Activated naive CD4-positive, alpha-beta T cell treated with anti-CD3 and anti-CD28 coated beads, Interleukin-2, amount 10 ng/mL, durations not matched to agents 7 days and 5 days (primary cell): Measurements from ENCODE around the gene IL27RA.
"Not testable (repeated sequence)": the region's sequence is repeated elsewhere in the genome, so short reads cannot be mapped to it uniquely, and the experiment has no call there.

Experiments used
- CTCF ChIA-PET: fragments of 350-600 bp; sonication (Branson Sonifier 250); formaldehyde crosslinking; loops from one replicate; lab custom pipeline; 2021; ENCODE audit warnings: antibody characterized with exemption; lab: Charles Lee
- DNase-seq: peaks from one replicate; pipeline ENCODE4 v3.0.0-alpha.2; 2020
- H3K27ac Mint-ChIP-seq: one replicate; pipeline ENCODE4 v1.8.0; 2021; ENCODE audit warnings: mild to moderate bottlenecking, moderate library complexity, mixed read lengths
- H3K27me3 Mint-ChIP-seq: one replicate; pipeline ENCODE4 v1.8.0; 2021; ENCODE audit warnings: mild to moderate bottlenecking, mixed read lengths
- H3K36me3 Mint-ChIP-seq: one replicate; pipeline ENCODE4 v1.8.0; 2021; ENCODE audit warnings: mixed read lengths
- H3K4me1 Mint-ChIP-seq: one replicate; pipeline ENCODE4 v1.8.0; 2021; ENCODE audit warnings: mixed read lengths
- H3K4me3 Mint-ChIP-seq: one replicate; pipeline ENCODE4 v1.8.0; 2021; ENCODE audit warnings: mild to moderate bottlenecking, moderate library complexity, mixed read lengths
- H3K9me3 Mint-ChIP-seq: one replicate; pipeline ENCODE4 v1.8.0; 2021; ENCODE audit warnings: mixed read lengths

Gene IL27RA

DNA sequence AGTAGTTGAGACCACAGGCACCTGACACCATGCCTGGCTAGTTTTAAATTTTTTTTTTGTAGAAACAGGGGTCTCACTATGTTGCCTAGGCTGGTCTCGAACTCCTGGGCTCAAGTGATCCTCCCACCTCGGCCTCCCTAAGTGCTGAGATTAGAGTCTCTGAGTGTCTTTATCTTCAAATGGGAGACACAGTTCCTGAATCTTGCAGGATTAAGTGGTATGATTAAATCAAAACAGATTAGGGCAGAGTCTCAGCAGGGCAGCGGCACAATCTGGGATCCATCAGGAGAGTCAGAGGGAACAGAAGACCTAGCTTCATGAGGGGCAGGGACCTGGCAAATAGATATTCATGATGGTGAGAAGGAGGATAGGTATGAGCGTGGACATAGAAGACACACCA, 2.7 kb upstream of the IL27RA start:
- peaks cover 30% of the 10 kb centered on the region for H3K27me3 Mint-ChIP-seq
- H3K9me3 Mint-ChIP-seq: no peaks in the 10 kb centered on the region
- no peak for DNase-seq
- H3K4me3 Mint-ChIP-seq: no peak overlapping the region
- H3K36me3 Mint-ChIP-seq: peaks cover 8% of the 10 kb centered on the region
- CTCF ChIA-PET: interaction anchor here (0.6 kb wide), 1 partner anchor 86 kb away, joined by 3 read pairs; no protein-coding TSS in a partner anchor
- H3K27ac Mint-ChIP-seq: no peak overlapping the region
- peaks cover 42% of the 10 kb centered on the region for H3K4me1 Mint-ChIP-seq

DNA sequence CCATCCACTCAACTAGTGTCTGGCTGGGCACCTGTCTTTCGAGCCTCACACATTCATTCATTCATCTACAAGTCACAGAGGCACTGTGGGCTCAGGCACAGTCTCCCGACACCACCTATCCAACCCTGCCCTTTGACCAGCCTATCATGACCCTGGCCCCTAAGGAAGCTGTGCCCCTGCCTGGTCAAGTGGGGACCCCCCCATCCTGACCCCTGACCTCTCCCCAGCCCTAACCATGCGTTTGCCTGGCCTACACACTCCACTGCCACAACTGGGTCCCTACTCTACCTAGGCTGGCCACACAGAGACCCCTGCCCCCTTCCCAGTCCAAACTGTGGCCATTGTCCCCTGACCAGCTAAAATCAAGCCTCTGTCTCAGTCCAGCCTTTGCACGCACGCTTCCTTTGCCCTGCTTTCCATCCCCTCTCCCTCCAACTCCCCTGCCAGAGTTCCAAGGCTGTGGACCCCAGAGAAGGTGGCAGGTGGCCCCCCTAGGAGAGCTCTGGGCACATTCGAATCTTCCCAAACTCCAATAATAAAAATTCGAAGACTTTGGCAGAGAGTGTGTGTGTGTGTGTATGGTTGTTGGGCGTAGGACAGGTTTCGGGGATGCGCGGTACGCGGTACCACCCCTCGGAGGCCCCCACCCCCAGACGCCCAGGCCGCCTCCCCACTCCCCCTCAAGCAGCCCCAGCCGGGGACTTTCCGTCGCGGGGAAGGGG, 404 bp upstream of the IL27RA start:
- H3K27me3 Mint-ChIP-seq: peaks cover 30% of the 10 kb centered on the region
- no peak for DNase-seq
- peaks cover 12% of the 10 kb centered on the region for H3K36me3 Mint-ChIP-seq
- CTCF ChIA-PET: interaction anchor here (0.8 to 2.3 kb wide), 12 partner anchors 9 to 152 kb away, joined by 3 to 12 read pairs (median 4); partner anchors contain the start of gene MISP3
- peak overlapping the region; percentile 96 for H3K4me3 Mint-ChIP-seq
- no peaks in the 10 kb centered on the region for H3K9me3 Mint-ChIP-seq
- peak overlapping the region; percentile 92 for H3K27ac Mint-ChIP-seq
- H3K4me1 Mint-ChIP-seq: peaks cover 45% of the 10 kb centered on the region

DNA sequence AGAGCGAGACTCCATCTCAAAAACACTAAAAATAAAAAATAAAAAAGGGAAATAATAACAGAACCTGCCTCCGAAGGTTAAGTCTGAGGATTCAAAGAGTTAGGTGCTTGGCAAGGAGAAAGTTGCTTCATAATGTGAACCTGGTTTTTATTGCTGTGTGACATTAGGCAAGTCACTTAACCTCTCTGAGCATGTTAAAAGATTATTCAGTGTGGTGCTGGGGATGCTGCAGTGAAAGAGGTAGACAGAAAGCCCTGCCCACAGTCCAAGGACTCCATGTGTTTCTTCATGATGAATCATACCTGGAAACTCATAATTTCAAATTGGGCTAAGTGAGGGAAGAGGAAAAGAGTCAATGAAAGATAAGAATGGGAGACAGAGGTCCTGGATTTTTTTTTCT, 2.4 kb downstream of the IL27RA start:
- Mint-ChIP-seq H3K9me3 (no peaks in the 10 kb centered on the region), H3K27me3 (peaks cover 16% of the 10 kb centered on the region), H3K4me1 (peaks cover 43% of the 10 kb centered on the region), H3K4me3 (peak overlapping the region; percentile 96), H3K27ac (peak overlapping the region; percentile 0), H3K36me3 (peaks cover 27% of the 10 kb centered on the region)
- no peak for DNase-seq
- CTCF ChIA-PET: interaction anchor here (0.9 to 1.3 kb wide), 2 partner anchors 19 to 38 kb away, joined by 3 read pairs; no protein-coding TSS in a partner anchor

DNA sequence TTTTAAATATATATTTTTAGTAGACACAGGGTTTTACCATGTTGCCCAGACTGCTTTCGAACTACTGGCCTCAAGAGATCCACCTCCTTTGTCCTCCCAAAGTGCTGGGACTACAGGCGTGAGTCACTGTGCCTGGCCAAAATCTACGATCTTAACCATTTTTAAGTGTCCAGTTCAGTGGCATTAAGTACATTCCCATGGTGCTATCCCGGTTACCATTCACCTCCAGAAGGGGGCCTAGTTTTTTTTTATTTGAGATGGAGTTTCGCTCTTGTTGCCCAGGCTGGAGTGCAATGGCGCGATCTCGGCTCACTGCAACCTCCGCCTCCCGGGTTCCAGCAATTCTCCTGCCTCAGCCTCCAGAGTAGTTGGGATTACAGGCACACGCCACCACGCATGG, 3.6 kb downstream of the IL27RA start:
- DNase-seq, H3K27ac Mint-ChIP-seq, H3K4me3 Mint-ChIP-seq, H3K9me3 Mint-ChIP-seq: not testable (repeated sequence)
- Mint-ChIP-seq H3K4me1 (peaks cover 41% of the 10 kb centered on the region), H3K27me3 (peaks cover 12% of the 10 kb centered on the region), H3K36me3 (peaks cover 37% of the 10 kb centered on the region)
- CTCF ChIA-PET: interaction anchor here (1.3 kb wide), 1 partner anchor 18 kb away, joined by 3 read pairs; no protein-coding TSS in a partner anchor

DNA sequence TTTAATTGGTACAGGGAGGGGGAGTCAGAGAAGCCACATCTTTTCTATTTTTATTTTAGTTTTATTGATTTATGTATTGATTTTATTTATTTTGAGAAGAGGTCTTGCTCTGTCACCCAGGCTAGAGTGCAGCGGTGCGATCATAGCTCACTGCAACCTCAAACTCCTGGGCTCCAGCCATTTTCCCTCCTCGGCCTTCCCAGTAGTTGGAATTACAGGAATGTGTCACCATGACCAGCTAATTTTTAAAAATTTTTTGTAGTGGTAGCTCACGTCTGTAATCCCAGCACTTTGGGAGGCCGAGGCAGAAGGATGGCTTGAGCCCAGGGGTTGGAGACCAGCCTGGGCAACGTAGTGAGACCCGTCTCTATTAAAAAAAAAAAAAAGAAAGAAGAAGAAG, 4.1 kb downstream of the IL27RA start:
- no peak overlapping the region for H3K4me3 Mint-ChIP-seq
- H3K27me3 Mint-ChIP-seq: peaks cover 7% of the 10 kb centered on the region
- H3K9me3 Mint-ChIP-seq: no peaks in the 10 kb centered on the region
- peaks cover 37% of the 10 kb centered on the region for H3K4me1 Mint-ChIP-seq
- no peak for DNase-seq
- CTCF ChIA-PET: no interaction called here
- H3K27ac Mint-ChIP-seq: no peak overlapping the region
- peaks cover 39% of the 10 kb centered on the region for H3K36me3 Mint-ChIP-seq

DNA sequence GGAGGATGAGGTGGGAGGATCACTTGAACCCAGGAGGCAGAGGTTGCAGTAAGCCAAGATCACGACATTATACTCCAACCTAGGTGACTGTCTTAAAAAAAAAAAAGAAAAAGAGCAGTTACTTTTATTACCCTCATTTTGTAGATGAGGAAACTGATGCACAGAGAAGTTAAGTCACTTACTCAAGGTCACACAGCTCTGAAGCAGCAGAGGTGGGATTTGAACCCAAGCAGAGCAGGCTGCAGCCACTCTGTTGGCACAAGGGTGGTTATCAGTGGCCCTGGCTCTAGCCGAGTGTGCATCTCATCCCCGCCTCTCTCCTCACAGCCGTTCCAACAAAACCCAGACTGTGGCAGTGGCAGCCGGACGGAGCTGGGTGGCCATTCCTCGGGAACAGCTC, 7.6 kb downstream of the IL27RA start:
- CTCF ChIA-PET: interaction anchor here (0.6 to 0.8 kb wide), 2 partner anchors 18 to 22 kb away, joined by 3 read pairs; no protein-coding TSS in a partner anchor
- peaks cover 27% of the 10 kb centered on the region for H3K4me1 Mint-ChIP-seq

DNA sequence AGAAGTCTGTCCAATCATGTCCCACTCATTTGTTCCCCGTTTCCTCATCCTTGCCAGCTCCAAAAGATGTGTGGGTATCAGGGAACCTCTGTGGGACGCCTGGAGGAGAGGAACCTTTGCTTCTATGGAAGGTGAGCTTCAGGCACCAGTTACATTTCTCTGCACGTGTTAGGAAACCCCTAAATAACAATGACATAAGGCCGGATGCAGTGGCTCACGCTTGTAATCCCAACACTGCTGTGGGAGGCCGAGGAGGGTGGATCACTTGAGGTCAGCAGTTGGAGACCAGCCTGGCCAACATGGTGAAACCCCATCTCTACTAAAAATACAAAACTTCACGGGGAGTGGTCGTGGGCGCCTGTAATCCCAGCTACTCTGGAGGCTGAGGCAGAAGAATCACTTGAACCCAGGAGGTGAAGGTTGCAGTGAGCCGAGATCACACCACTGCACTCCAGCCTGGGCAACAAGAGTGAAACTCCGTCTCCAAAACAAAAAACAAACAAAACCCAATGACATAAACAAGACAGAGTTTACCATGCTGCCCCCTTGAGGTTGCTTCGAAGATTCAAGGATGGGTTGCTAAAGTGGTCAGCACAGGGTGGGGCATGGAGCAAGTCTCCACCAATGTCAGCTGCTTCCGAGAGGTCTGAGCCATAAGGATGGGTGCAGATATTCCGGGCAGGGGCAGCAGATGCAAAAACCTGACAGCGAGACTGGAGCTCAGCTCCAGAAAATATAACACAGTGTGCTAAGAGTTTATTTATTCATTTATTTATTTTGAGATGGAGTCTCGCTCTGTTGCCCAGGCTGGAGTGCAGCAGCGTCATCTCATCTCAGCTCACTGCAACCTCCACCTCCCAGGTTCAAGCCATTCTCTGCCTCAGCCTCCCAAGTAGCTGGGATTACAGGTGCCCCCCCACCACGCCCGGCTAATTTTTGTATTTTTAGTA, 11.4 kb downstream of the IL27RA start:
- not testable (repeated sequence) for H3K9me3 Mint-ChIP-seq, H3K4me3 Mint-ChIP-seq, H3K27me3 Mint-ChIP-seq
- H3K36me3 Mint-ChIP-seq: peaks cover 50% of the 10 kb centered on the region
- H3K27ac Mint-ChIP-seq: peak overlapping the region; percentile 77
- peaks cover 10% of the 10 kb centered on the region for H3K4me1 Mint-ChIP-seq
- DNase-seq: peak; percentile 63
- CTCF ChIA-PET: interaction anchor here (0.6 to 2.4 kb wide), 11 partner anchors 8 to 164 kb away, joined by 3 to 11 read pairs (median 3); partner anchors contain the start of genes ASF1B and IL27RA

More for the DNA sequence above, 7.6 kb downstream of the IL27RA start:
- no peak overlapping the region for H3K4me3 Mint-ChIP-seq
- DNase-seq: no peak
- no peak overlapping the region for H3K27ac Mint-ChIP-seq
- H3K27me3 Mint-ChIP-seq: no peaks in the 10 kb centered on the region
- no peaks in the 10 kb centered on the region for H3K9me3 Mint-ChIP-seq
- peaks cover 40% of the 10 kb centered on the region for H3K36me3 Mint-ChIP-seq

DNA sequence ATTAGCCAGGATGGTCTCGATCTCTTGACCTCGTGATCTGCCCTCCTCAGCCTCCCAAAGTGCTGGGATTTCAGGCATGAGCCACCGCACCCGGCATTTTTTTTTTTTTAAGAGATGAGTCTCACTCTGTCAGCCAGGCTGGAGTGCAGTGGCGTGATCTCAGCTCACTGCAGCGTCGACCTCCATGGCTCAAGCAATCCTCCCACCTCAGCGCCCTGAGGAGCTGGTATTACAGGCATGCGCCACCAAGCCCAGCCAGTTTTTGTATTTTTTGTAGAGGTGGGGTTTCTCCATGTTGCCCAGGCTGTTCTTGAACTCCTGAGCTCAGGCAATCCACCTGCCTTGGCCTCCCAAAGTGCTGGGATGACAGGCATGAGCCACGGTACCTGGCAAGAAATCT, 16.3 kb downstream of the IL27RA start:
- not testable (repeated sequence) for H3K27me3 Mint-ChIP-seq, H3K4me3 Mint-ChIP-seq, H3K4me1 Mint-ChIP-seq, H3K27ac Mint-ChIP-seq, H3K9me3 Mint-ChIP-seq, DNase-seq
- CTCF ChIA-PET: interaction anchor here (0.7 to 5.9 kb wide), 14 partner anchors 11 to 170 kb away, joined by 3 to 56 read pairs (median 4); no protein-coding TSS in a partner anchor
- peaks cover 58% of the 10 kb centered on the region for H3K36me3 Mint-ChIP-seq

DNA sequence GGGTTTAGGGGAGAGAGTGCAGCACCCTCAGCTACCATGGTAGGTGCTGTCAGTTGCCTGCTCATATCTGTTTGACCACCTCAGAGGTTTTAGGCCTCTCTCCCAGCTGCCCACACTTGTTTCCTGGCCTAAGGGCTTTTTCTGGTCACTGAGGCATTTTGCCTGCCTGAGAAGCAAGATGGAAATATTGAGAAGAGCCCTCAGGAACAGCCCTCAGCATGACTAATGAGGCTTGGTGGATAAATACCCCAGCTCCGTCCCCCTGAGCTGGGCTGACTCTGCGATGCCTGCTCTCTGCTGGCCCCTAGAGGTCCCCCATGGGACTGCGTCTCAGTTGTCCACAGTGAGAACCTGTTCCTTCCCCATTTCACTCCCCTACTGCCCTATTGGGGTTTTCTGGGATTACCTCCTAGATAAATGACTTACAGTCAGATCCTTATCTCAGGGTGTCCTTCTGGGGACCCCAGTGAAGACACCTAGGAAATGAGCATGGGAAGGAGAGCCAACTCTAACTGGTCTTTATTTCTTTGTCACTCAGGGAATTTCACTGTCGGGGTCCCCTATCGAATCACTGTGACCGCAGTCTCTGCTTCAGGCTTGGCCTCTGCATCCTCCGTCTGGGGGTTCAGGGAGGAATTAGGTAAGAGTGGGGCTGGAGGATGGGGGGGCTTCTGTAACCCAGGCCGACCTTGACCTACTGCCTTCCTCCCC, 17.0 kb downstream of the IL27RA start:
- Mint-ChIP-seq H3K4me1 (no peaks in the 10 kb centered on the region), H3K9me3 (no peaks in the 10 kb centered on the region), H3K4me3 (no peak overlapping the region), H3K36me3 (peaks cover 58% of the 10 kb centered on the region), H3K27me3 (no peaks in the 10 kb centered on the region), H3K27ac (peak overlapping the region; percentile 49)
- CTCF ChIA-PET: interaction anchor here (0.7 to 5.9 kb wide), 15 partner anchors 11 to 171 kb away, joined by 3 to 56 read pairs (median 3); partner anchors contain the start of gene PODNL1
- DNase-seq: peak; percentile 80

DNA sequence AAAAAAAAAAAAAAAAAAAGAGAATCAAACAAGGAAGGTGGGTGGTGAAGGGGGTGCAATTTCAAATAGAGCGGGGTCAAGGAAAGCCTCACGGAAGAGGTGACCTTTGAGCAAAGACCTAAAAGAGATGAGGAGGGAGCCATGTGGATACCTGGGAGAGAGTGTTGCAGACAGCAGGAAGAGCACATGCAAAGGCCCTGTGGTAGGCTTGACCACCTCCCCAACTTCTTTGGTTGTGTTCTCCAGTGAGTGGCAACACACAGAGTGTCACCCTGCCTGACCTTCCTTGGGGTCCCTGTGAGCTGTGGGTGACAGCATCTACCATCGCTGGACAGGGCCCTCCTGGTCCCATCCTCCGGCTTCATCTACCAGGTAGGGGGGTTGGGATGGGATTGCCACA, 18.9 kb downstream of the IL27RA start:
- Mint-ChIP-seq H3K4me1 (no peaks in the 10 kb centered on the region), H3K27me3 (peaks cover 9% of the 10 kb centered on the region), H3K4me3 (no peak overlapping the region), H3K36me3 (peaks cover 60% of the 10 kb centered on the region), H3K9me3 (no peaks in the 10 kb centered on the region), H3K27ac (no peak overlapping the region)
- DNase-seq: no peak
- CTCF ChIA-PET: interaction anchor here (1.0 to 5.9 kb wide), 2 partner anchors 8 to 9 kb away, joined by 3 to 56 read pairs; no protein-coding TSS in a partner anchor

DNA sequence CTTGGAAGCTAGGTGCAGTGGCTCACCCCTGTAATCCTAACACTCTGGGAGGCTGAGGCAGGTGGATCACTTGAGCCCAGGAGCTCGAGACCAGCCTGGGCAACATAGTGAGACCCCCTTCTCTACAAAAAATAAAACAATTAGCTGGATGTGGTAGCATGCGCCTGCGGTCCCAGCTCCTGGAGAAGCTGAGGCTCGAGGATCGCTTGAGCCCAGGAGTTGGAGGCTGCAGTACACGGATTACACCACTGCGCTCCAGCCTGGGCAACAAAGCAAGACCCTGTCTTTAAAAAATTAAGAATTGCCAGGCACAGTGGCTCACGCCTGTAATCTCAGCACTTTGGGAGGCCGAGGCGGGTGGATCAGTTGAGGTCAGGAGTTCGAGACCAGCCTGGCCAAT, 19.4 kb downstream of the IL27RA start:
- CTCF ChIA-PET: interaction anchor here (1.0 to 5.9 kb wide), 2 partner anchors 8 to 9 kb away, joined by 3 to 56 read pairs; no protein-coding TSS in a partner anchor
- H3K4me1 Mint-ChIP-seq, DNase-seq, H3K9me3 Mint-ChIP-seq, H3K4me3 Mint-ChIP-seq: not testable (repeated sequence)
- peak overlapping the region; percentile 28 for H3K27ac Mint-ChIP-seq
- peaks cover 13% of the 10 kb centered on the region for H3K27me3 Mint-ChIP-seq
- H3K36me3 Mint-ChIP-seq: peaks cover 58% of the 10 kb centered on the region

DNA sequence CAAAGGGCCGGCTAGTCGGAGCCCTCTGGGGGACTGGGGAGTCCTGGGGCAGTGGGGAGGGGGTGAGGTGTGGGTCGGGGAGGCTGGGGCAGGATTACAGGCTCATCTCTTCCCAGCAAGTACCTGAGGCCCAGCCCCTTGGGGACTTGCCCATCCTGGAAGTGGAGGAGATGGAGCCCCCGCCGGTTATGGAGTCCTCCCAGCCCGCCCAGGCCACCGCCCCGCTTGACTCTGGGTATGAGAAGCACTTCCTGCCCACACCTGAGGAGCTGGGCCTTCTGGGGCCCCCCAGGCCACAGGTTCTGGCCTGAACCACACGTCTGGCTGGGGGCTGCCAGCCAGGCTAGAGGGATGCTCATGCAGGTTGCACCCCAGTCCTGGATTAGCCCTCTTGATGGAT, 20.4 kb downstream of the IL27RA start:
- Mint-ChIP-seq H3K4me3 (no peak overlapping the region), H3K27me3 (peaks cover 23% of the 10 kb centered on the region), H3K4me1 (peaks cover 3% of the 10 kb centered on the region), H3K27ac (no peak overlapping the region), H3K36me3 (peaks cover 49% of the 10 kb centered on the region), H3K9me3 (no peaks in the 10 kb centered on the region)
- CTCF ChIA-PET: interaction anchor here (1.4 to 3.3 kb wide), 2 partner anchors 21 to 171 kb away, joined by 4 to 14 read pairs; no protein-coding TSS in a partner anchor
- no peak for DNase-seq

DNA sequence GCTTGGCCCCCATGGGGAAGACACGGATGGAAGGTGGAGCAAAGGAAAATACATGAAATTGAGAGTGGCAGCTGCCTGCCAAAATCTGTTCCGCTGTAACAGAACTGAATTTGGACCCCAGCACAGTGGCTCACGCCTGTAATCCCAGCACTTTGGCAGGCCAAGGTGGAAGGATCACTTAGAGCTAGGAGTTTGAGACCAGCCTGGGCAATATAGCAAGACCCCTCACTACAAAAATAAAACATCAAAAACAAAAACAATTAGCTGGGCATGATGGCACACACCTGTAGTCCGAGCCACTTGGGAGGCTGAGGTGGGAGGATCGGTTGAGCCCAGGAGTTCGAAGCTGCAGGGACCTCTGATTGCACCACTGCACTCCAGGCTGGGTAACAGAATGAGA, 20.9 kb downstream of the IL27RA start:
- Mint-ChIP-seq H3K4me1 (peaks cover 3% of the 10 kb centered on the region), H3K9me3 (no peaks in the 10 kb centered on the region), H3K36me3 (peaks cover 47% of the 10 kb centered on the region), H3K4me3 (no peak overlapping the region), H3K27ac (no peak overlapping the region), H3K27me3 (peaks cover 28% of the 10 kb centered on the region)
- CTCF ChIA-PET: interaction anchor here (1.1 to 3.3 kb wide), 3 partner anchors 18 to 172 kb away, joined by 3 to 14 read pairs (median 4); no protein-coding TSS in a partner anchor
- DNase-seq: no peak
